HEK293 (cell line): Measurements from ENCODE around the gene MCM5.

Source experiments
- CTCF ChIP-seq: fragments of 450-650 bp; formaldehyde crosslinking; IDR thresholded peaks from 2 replicates; pipeline ENCODE4 v1.5.1; 2016; ENCODE audit warnings: missing biosample characterization, missing genetic modification characterization
- HOXC10 ChIP-seq: sonication (generic); formaldehyde crosslinking; IDR thresholded peaks from 2 replicates; pipeline ENCODE4 v1.8.1; 2023; ENCODE audit warnings: mild to moderate bottlenecking, missing genetic modification reagents
- YY1 ChIP-seq: fragments of 450-650 bp; formaldehyde crosslinking; IDR thresholded peaks from 2 replicates; pipeline ENCODE4 v1.5.1; 2018; ENCODE audit warnings: missing biosample characterization, missing genetic modification characterization
- YY2 ChIP-seq: fragments of 450-650 bp; formaldehyde crosslinking; IDR thresholded peaks from 2 replicates; pipeline ENCODE4 v1.5.1; 2016; ENCODE audit warnings: missing biosample characterization, missing genetic modification characterization
- ZSCAN30 ChIP-seq: fragments of 450-650 bp; IDR thresholded peaks from 2 replicates; pipeline ENCODE4 v1.5.1; 2018; ENCODE audit warnings: missing biosample characterization, mild to moderate bottlenecking, missing genetic modification characterization, moderate library complexity

GRCh38 chr22:35472488-35472887 lies 72.5 kb downstream of the MCM5 start:
- no peak for TF ChIP-seq HOXC10 (CRISPR knock-in tag)
- TF ChIP-seq ZSCAN30 (tag by site-specific recombination): no peak
- TF ChIP-seq YY2 (tag by site-specific recombination): no peak
- TF ChIP-seq CTCF (tag by site-specific recombination): no peak
- TF ChIP-seq YY1 (tag by site-specific recombination): no peak
